Activated T-cell treated with anti-CD3 and anti-CD28 coated beads for 48 hours (primary cell): ENCODE data around the gene TRDMT1.
"Not testable (repeated sequence)": the region's sequence is repeated elsewhere in the genome, so short reads cannot be mapped to it uniquely, and the experiment has no call there.

Experiments
- DNase-seq: peaks from one replicate; pipeline ENCODE4 v3.0.0-alpha.2; 2020; ENCODE audit warnings: low read depth

TRDMT1 gene

GRCh38 chr10:17128261-17128660, 73.2 kb downstream of the TRDMT1 start:
- no peak for DNase-seq

DNA sequence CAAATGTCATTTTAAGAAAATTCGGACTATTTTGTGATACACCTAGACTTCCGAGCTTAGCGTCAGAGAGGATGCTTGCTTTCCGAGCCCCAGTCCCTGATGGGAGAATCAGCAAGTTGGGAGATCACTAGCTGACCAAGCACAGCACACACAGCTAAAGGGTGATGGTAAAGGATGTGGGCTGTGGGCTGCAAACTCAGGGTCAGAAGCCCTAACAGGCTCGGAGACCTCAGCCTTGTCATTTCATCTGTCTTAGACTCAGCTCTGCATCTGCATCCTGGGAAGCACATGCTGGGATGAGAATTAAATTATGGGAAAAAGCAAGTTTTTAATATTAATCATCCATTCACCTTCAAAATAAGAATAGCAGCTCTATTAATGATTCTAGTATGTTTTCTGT, 75.1 kb downstream of the TRDMT1 start:
- DNase-seq, result no peak

DNA sequence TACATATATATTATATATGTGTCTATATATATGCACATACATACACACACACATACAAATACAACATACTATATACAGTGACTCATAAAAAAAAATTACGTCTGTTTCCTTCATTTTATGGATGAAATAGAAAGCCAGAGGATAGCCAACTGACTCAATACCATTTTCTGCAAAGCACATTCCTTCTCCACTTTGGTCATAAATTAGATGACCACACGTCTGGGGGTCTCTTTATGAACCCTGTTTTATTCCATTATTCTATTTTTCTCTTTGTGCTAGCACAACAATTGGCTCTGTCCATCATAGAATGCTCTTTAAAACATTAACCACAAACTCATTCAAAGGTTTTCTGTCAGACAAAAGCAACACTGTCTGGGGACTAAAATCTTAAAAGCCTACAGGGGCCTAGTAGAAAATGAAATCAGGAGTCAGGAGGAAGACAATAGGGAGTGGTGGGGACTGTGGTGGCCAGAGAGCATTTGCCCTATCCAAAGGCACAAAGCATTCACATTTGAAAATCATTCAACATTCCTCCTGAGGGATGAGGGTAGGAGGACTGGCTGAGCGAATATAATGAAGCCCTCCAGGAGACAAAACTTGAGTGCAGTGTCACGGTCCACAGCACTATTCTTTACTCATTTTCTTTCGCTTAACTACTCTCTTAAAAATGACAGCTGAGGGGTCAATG, 76.1 kb downstream of the TRDMT1 start:
- no peak for DNase-seq

GRCh38 chr10:17123961-17124360, 77.5 kb downstream of the TRDMT1 start:
- DNase-seq, result no peak

DNA sequence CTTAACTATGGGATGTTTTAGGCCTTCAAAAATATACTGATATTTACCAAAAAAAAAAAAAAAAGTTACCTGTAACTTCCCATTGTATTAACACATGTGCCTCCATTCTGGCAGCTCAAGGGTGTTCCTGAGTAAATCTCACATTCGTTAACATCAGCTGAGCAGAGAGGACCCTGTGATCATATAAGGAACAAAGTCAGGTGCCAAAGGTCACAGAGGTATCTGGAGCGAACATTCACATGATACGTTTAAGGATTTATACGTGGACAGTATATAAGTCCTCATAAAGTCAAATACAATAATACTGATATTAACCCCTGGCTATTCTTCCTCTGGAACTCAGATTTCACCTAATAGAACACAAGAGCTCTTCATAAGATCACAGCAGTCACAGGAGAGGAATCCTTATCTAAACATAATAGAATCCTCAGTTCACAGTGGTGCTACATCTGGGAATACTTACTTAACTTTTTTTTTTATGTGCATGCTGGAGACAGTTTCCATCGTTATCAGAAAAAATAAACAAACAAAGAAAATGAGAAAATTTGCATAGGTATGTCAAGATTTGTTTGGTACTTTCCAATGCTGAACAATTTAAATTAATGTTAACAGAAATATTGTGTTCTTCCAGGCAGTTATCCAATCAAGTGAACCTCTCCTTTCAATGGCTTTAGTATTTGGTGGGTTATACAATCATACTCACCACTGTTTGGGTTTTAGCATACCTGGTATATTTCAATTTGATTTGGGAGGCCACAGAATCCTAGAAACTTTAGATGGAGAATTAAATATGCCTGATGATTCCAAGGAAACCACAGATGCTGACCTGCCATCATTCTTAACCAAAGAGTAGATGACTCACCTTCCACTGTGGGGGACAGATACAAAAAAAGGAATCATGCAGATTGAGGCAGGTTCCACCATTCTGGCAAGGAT, 78.5 kb downstream of the TRDMT1 start:
- no peak for DNase-seq

GRCh38 chr10:17122052-17122451, 79.4 kb downstream of the TRDMT1 start:
- DNase-seq, result no peak

GRCh38 chr10:17120694-17121093, 80.8 kb downstream of the TRDMT1 start:
- DNase-seq, result no peak

- DNase-seq, result no peak
Observed at GRCh38 chr10:17119845-17120244, 81.6 kb downstream of the TRDMT1 start.

DNA sequence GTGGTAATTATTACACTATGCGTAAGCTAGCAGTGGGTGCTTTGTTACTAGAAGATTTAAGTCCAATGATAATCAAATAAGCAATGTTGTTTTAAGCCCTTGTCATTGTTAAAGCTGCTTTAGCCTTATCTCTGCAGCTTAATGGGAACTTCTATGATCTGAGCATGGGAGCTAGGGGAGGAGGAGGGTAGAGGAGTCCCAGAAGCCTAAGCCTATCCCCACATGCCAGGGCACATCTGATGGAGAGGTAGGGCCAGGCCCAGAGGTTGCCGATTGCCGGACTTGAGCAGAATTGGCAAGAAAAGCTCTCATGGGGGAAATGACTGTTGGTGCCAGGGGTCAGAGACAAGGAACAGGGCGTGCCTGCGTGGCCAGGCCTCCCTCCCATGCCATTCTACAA, 85.3 kb downstream of the TRDMT1 start:
- no peak for DNase-seq

- no peak for DNase-seq
Observed at GRCh38 chr10:17115683-17116082, 85.8 kb downstream of the TRDMT1 start.

GRCh38 chr10:17114878-17115444, 86.5 kb downstream of the TRDMT1 start:
- not testable (repeated sequence) for DNase-seq

DNA sequence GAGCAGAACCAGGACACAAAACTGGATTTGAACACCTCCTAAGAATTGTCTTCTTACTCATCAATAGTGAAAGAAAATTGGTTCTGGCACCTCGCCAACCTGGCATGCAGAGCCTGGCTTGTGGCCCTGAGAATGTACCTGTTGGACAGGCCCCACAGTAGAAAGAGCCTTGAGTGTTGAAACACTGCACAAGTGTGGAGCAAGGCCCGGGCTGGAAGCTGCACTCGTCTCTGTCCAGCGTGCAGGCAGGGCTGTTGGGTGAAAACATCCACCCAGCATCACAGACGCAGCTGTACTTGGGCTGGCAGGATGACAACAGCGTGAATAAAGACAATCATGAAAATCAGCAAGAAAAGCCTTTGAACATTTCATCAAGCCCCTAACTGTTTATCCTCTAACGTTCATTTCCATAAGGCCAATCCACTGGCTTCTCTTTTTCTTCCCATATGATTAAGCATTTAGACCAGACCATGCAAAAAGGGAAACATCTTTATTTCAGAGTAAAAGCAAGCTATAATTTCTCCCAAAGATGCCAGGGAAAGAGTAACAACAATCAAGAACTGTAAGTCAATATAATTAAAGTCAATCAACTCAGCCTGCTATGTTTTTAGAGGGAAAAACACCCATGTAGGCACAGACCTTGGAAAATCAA, 87.5 kb downstream of the TRDMT1 start:
- DNase-seq, result no peak

DNA sequence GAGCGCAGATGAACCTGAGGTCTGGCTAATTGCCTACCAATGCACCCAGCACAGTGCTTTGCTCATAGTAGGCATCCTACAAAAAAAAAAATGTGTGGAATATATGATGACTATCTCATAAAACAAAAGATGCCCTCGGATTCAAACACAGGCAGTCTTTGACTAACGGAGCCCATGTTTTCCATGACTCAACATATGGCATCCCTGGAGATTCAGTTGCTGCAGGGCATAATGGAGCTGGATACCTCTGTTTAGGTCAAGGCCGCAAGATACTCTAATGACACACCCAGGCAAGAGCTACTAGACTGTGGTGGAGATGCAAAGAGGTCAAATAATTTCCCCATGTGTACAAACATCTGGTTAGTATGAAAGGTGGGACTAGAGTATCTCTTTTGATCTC, 88.1 kb downstream of the TRDMT1 start:
- no peak for DNase-seq

- no peak for DNase-seq
Observed at GRCh38 chr10:17112566-17112965, 88.9 kb downstream of the TRDMT1 start.

DNA sequence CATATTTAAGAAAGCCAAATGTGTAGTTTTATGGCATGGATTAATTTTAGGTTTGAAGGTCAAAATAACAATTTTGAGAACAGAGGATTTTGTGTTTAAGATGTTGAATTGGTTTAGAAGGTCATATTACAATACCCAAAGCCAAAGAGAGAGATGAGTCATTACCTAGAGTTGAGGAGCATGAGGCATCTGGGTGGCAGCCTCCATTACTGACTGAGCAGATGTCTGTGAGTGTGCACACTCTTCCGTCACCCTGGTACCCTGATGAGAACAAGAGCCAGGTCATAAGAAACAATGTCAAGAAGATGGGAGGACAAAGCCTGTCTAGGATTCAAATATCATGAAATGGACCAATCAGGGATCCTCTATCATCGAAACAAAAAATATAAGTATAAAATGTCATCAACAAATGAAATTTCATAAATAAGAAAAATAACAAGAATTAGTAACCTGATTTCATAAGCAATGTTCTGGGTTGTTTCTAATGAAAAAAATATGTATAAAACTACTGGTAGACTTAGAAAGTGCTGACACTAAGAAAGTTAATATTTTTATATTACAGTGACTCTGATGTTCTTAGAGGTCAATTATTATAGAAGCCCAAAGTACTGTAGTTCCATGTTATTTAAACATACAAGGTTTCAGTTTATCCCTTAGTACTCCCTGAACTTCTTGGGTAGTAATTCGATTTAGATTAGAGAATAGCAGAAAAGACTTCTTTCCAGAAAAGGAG, 91.8 kb downstream of the TRDMT1 start:
- no peak for DNase-seq

GRCh38 chr10:17109046-17109445, 92.4 kb downstream of the TRDMT1 start:
- DNase-seq, result no peak

DNA sequence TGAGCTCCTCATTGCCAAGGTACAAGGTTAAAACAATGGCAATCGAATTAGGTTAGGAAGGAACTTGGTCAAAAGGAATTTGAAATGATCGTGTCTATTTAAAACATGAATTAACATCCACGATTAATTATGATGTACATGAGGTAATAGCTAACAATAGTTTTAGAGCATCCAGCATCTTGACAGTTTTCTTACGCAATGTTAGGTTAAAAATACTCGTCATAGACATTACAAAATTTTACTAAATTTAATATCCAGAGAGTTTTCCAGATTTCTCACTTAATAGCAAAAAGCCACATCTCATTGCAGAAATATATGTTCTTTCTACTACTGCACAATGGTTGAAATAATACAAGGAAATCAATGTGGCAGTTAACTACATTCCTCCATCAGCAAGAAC, 94.5 kb downstream of the TRDMT1 start:
- DNase-seq, result no peak

- no peak for DNase-seq
Observed at GRCh38 chr10:17101910-17102266, 99.6 kb downstream of the TRDMT1 start.

DNA sequence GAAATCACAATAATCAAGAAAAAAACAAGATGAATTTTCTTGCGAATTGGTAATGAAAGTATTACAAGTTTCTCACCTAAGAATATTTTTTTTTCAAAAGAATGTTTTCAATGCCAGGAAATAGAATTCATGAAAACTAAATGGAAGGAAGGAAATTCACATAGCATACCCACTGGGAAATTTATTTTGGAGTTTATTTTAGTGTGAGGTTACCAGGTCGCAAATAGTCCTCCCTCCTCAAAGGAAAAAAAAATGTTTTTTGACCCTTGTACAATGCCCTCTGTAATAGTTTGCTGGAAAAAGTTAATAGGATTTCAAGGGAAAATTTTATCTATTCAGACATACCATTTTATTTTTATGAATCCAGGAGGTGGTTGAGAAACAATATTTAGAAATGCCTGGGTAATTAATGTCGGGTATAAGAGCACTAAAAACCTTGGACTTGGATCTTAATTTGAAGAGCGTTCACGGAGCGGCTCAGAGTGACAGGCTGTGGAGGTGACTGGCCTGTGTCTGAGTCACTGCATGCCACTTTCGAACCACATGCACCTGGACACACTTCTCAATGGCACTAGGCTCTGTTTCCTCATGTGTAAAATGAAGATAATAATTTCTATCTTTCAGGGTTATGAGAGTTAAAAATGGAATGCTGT, 100.1 kb downstream of the TRDMT1 start:
- DNase-seq, result no peak

- DNase-seq, result no peak
Observed at GRCh38 chr10:17100586-17100985, 100.9 kb downstream of the TRDMT1 start.

- DNase-seq, result no peak
Observed at GRCh38 chr10:17098012-17098411, 103.5 kb downstream of the TRDMT1 start.
